Measurements from ENCODE around the gene FAM98C. TPM values are rescaled to one million over a fixed set of nuclear protein-coding genes. Genes with fewer than 3 reads are reported as not detected.

FAM98C gene
- total RNA-seq, 1 donor from 2014 or later: 24.8 TPM

- no peak for ATAC-seq
- no peak for DNase-seq (ENCODE audit: low spot score)
- intact Hi-C loops (cut with DNase I): no loop called here
Measured at GRCh38 chr19:38441657-38442348, 38.9 kb downstream of the FAM98C start.

GRCh38 chr19:38442736-38443135, 39.8 kb downstream of the FAM98C start:
- ATAC-seq (no peak), DNase-seq (ENCODE audit: low spot score) (no peak)
- intact Hi-C loops (cut with DNase I): no loop called here

GRCh38 chr19:38443458-38443999, 40.6 kb downstream of the FAM98C start:
- intact Hi-C loops (cut with DNase I): no loop called here
- ATAC-seq (no peak), DNase-seq (ENCODE audit: low spot score) (no peak)

- no peak for ATAC-seq
- DNase-seq (ENCODE audit: low spot score): no peak
- intact Hi-C loops (cut with DNase I): no loop called here
Measured at GRCh38 chr19:38444026-38444425, 41.1 kb downstream of the FAM98C start.

GRCh38 chr19:38445362-38445761, 42.5 kb downstream of the FAM98C start:
- no peak for DNase-seq (ENCODE audit: low spot score)
- intact Hi-C loops (cut with DNase I): no loop called here
- no peak for ATAC-seq

GRCh38 chr19:38448225-38448624, 45.3 kb downstream of the FAM98C start:
- DNase-seq (ENCODE audit: low spot score) (no peak), ATAC-seq (no peak)
- intact Hi-C loops (cut with DNase I): no loop called here

- DNase-seq (ENCODE audit: low spot score): no peak
- ATAC-seq: no peak
- intact Hi-C loops (cut with DNase I): no loop called here
Measured at GRCh38 chr19:38449518-38449917, 46.6 kb downstream of the FAM98C start.

GRCh38 chr19:38451036-38451435, 48.1 kb downstream of the FAM98C start:
- ATAC-seq: no peak
- intact Hi-C loops (cut with DNase I): no loop called here
- no peak for DNase-seq (ENCODE audit: low spot score)

GRCh38 chr19:38451629-38452028, 48.7 kb downstream of the FAM98C start:
- DNase-seq (ENCODE audit: low spot score) (no peak), ATAC-seq (no peak)
- intact Hi-C loops (cut with DNase I): no loop called here

- intact Hi-C loops (cut with DNase I): no loop called here
Measured at GRCh38 chr19:38452430-38453366, 49.8 kb downstream of the FAM98C start.

GRCh38 chr19:38453596-38453995, 50.7 kb downstream of the FAM98C start:
- DNase-seq (ENCODE audit: low spot score) (no peak), ATAC-seq (no peak)
- intact Hi-C loops (cut with DNase I): no loop called here

More at GRCh38 chr19:38452430-38453366, 49.8 kb downstream of the FAM98C start:
- DNase-seq (ENCODE audit: low spot score) (no peak), ATAC-seq (peak; percentile 20)

- intact Hi-C loops (cut with DNase I): no loop called here
- ATAC-seq (no peak), DNase-seq (ENCODE audit: low spot score) (no peak)
Measured at GRCh38 chr19:38455031-38455430, 52.1 kb downstream of the FAM98C start.

GRCh38 chr19:38457202-38457601, 54.3 kb downstream of the FAM98C start:
- no peak for ATAC-seq
- no peak for DNase-seq (ENCODE audit: low spot score)
- intact Hi-C loops (cut with DNase I): no loop called here

- intact Hi-C loops (cut with DNase I): no loop called here
- no peak for ATAC-seq
- no peak for DNase-seq (ENCODE audit: low spot score)
Measured at GRCh38 chr19:38457690-38458405, 55.0 kb downstream of the FAM98C start.

Other genes starting within 250 kb of the FAM98C start
- not detected for gene DPF1, start 178.9 kb upstream of the FAM98C start, total RNA-seq
- 27.5 TPM for gene PPP1R14A, start 146.7 kb upstream of the FAM98C start, total RNA-seq
- gene SPINT2, start 138.5 kb upstream of the FAM98C start, total RNA-seq: 27.7 TPM
- 25.8 TPM for gene C19orf33, start 98.8 kb upstream of the FAM98C start, total RNA-seq
- gene YIF1B, start 87.1 kb upstream of the FAM98C start, total RNA-seq: 25.1 TPM
- gene KCNK6, start 83.2 kb upstream of the FAM98C start, total RNA-seq: 4.1 TPM
- gene CATSPERG, start 67.3 kb upstream of the FAM98C start, total RNA-seq: 8.6 TPM
- gene PSMD8, start 28.5 kb upstream of the FAM98C start, total RNA-seq: 78.2 TPM
- gene GGN, start 15.1 kb upstream of the FAM98C start, total RNA-seq: 0.31 TPM
- gene SPRED3, start 14.4 kb upstream of the FAM98C start, total RNA-seq: 2.3 TPM
- 7.0 TPM for gene RASGRP4, start 23.1 kb downstream of the FAM98C start, total RNA-seq
- gene RYR1, start 30.6 kb downstream of the FAM98C start, total RNA-seq: 14.4 TPM
- gene MAP4K1, start 214.9 kb downstream of the FAM98C start, total RNA-seq: 6.2 TPM
- 168 TPM for gene EIF3K, start 216.1 kb downstream of the FAM98C start, total RNA-seq
- 597 TPM for gene ACTN4, start 244.6 kb downstream of the FAM98C start, total RNA-seq